ENCODE data around the gene MAP7D1.

Gene MAP7D1

DNA sequence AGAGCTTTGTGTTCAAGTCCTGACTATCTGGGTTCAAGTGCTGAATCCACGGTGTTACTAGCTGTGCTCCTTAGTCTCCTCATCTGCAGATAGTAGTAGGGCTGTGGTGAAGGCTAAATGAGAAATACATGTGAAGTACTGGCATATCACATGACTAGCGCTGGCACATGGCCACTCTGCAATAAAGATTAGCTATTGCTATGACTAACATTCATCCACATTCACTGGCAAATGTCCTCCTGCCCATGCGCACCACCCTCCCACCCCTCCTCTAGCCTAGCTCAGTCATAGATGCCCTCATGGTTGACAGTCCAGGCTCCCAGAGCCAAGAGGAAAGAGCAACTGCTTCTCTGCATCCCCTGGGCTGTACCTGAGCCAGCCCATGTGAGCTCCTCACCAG is 22.5 kb upstream of the MAP7D1 start:
- TF ChIP-seq POLR2AphosphoS5 (IDR thresholded peaks at IDR 0.05; ENCODE audit: low read depth, low read length) (no peak), SIN3A (IDR thresholded peaks at IDR 0.05; ENCODE audit: borderline replicate concordance, insufficient read depth, low read length) (no peak), TAF1 (IDR thresholded peaks at IDR 0.05; ENCODE audit: borderline replicate concordance, insufficient read depth, low read length) (no peak), FOXP2 (optimal IDR thresholded peaks at IDR 0.05; ENCODE audit: borderline replicate concordance, extremely low read depth, extremely low read length, insufficient read depth) (no peak)
- TF ChIP-seq, protein P1, sequence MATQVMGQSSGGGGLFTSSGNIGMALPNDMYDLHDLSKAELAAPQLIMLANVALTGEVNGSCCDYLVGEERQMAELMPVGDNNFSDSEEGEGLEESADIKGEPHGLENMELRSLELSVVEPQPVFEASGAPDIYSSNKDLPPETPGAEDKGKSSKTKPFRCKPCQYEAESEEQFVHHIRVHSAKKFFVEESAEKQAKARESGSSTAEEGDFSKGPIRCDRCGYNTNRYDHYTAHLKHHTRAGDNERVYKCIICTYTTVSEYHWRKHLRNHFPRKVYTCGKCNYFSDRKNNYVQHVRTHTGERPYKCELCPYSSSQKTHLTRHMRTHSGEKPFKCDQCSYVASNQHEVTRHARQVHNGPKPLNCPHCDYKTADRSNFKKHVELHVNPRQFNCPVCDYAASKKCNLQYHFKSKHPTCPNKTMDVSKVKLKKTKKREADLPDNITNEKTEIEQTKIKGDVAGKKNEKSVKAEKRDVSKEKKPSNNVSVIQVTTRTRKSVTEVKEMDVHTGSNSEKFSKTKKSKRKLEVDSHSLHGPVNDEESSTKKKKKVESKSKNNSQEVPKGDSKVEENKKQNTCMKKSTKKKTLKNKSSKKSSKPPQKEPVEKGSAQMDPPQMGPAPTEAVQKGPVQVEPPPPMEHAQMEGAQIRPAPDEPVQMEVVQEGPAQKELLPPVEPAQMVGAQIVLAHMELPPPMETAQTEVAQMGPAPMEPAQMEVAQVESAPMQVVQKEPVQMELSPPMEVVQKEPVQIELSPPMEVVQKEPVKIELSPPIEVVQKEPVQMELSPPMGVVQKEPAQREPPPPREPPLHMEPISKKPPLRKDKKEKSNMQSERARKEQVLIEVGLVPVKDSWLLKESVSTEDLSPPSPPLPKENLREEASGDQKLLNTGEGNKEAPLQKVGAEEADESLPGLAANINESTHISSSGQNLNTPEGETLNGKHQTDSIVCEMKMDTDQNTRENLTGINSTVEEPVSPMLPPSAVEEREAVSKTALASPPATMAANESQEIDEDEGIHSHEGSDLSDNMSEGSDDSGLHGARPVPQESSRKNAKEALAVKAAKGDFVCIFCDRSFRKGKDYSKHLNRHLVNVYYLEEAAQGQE (IDR thresholded peaks at IDR 0.05; ENCODE audit: insufficient read depth in 1 of 2, low read depth in 2 of 2, low read length in 2 of 2) = no peak

DNA sequence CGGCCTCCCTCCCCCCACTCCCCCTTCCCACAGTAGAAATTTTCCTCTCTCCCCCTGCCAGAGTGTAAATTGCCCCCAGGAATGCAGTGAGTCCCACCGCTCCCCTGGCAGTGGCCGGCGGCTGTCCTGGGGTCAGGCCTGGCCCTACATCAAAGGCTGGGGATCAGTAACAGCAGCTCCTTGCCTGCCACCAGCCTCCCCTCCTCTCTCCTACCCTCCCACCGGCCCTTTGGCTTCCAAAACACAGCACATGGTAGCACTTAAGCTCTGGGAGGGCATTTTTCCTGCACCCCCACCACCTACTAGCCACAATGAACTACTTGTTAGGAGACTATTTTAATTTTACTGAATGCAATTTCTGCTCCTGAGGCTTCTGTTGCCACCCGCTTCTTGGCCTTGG is 21.9 kb upstream of the MAP7D1 start:
- TF ChIP-seq, protein P1 (IDR thresholded peaks at IDR 0.05; ENCODE audit: insufficient read depth in 1 of 2, low read depth in 2 of 2, low read length in 2 of 2) = no peak
- TF ChIP-seq TAF1 (IDR thresholded peaks at IDR 0.05; ENCODE audit: borderline replicate concordance, insufficient read depth, low read length) = no peak
- no peak for TF ChIP-seq FOXP2 (optimal IDR thresholded peaks at IDR 0.05; ENCODE audit: borderline replicate concordance, extremely low read depth, extremely low read length, insufficient read depth)
- no peak for TF ChIP-seq SIN3A (IDR thresholded peaks at IDR 0.05; ENCODE audit: borderline replicate concordance, insufficient read depth, low read length)
- no peak for TF ChIP-seq POLR2AphosphoS5 (IDR thresholded peaks at IDR 0.05; ENCODE audit: low read depth, low read length)

DNA sequence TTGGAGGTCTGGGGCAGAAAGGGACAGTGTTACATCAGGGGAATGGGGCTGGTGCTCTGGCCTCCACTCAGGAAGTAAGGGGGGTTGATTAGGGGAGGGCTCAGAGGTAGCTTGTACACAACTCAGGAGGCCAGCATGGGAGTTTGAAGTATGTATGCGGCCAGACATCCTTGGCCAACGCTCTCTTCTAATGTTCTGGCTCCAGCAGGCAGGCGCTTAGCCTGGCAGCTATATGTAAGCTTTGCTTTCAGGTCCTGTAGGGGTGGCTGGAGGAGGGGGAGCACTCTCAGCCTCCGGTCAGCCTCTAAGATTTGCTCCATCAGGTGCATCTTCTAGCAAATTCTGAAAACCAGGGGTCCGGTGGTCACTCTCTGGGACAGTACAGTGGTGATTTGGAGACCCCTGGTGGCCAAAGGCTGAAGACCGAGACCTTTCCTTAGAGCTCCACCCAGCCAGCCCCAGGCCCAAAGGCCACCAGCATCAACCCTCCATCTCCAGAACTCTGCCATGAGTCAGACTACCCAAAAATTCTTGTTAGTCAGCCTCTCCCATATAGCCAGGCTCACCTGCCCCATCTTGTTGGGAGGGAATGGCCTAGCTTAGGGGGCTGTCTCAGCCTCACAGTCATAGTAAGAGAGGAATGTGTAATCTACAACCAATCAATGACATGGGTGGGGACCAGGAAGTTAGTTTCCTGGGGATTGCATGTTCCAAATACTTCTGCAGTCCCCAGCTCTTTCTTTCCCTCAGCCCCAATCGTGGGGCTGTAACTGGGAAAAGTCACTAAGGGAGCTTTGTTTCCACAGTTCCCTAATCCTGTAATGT is 21.2 kb upstream of the MAP7D1 start:
- TF ChIP-seq POLR2AphosphoS5 (IDR thresholded peaks at IDR 0.05; ENCODE audit: low read depth, low read length) = no peak
- TF ChIP-seq TAF1 (IDR thresholded peaks at IDR 0.05; ENCODE audit: borderline replicate concordance, insufficient read depth, low read length) = no peak
- TF ChIP-seq FOXP2 (optimal IDR thresholded peaks at IDR 0.05; ENCODE audit: borderline replicate concordance, extremely low read depth, extremely low read length, insufficient read depth) = no peak
- TF ChIP-seq, protein P1 (IDR thresholded peaks at IDR 0.05; ENCODE audit: insufficient read depth in 1 of 2, low read depth in 2 of 2, low read length in 2 of 2) = no peak
- TF ChIP-seq SIN3A (IDR thresholded peaks at IDR 0.05; ENCODE audit: borderline replicate concordance, insufficient read depth, low read length) = no peak

DNA sequence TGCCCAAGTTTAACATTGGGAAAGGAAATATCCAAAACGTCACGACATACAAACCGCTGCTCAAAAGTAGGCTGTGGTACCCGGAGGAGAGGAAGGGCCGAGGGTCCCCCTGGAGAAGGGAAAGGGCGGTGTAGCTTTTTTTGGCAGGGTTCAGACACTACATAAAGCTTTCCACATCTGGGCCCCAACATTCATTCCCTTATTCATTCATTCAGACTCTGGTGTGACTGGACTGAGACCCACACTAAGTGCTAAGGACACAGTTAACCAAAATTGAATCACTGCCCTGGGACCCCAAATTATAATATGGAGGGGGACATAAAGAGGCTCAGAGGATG is 20.7 kb upstream of the MAP7D1 start:
- no peak for TF ChIP-seq FOXP2 (optimal IDR thresholded peaks at IDR 0.05; ENCODE audit: borderline replicate concordance, extremely low read depth, extremely low read length, insufficient read depth)
- TF ChIP-seq POLR2AphosphoS5 (IDR thresholded peaks at IDR 0.05; ENCODE audit: low read depth, low read length) = no peak
- TF ChIP-seq SIN3A (IDR thresholded peaks at IDR 0.05; ENCODE audit: borderline replicate concordance, insufficient read depth, low read length) = no peak
- TF ChIP-seq, protein P1 (IDR thresholded peaks at IDR 0.05; ENCODE audit: insufficient read depth in 1 of 2, low read depth in 2 of 2, low read length in 2 of 2) = no peak
- no peak for TF ChIP-seq TAF1 (IDR thresholded peaks at IDR 0.05; ENCODE audit: borderline replicate concordance, insufficient read depth, low read length)

All from PFSK-1 (cell line).